Measurements from ENCODE around the gene XRN1. TPM values are rescaled to one million over a fixed set of nuclear protein-coding genes. Genes with fewer than 3 reads are reported as not detected.

Gene XRN1
- total RNA-seq, 1 donor: 57.5 TPM

- no peak for DNase-seq (ENCODE audit: insufficient read length, low spot score, missing footprints)
- Histone ChIP-seq H2AFZ (ENCODE audit: low read length) (no peak overlapping the region), H3K79me2 (ENCODE audit: insufficient read depth, low read length) (no peaks in the 10 kb centered on the region), H4K20me1 (ENCODE audit: insufficient read depth, low read length) (no peaks in the 10 kb centered on the region), H3K4me2 (ENCODE audit: insufficient read depth, low read length) (no peak overlapping the region), H3K9me3 (ENCODE audit: low read depth, low read length) (no peaks in the 10 kb centered on the region), H3K4me1 (ENCODE audit: insufficient read depth, low read length) (no peaks in the 10 kb centered on the region), H3K4me3 (ENCODE audit: insufficient read depth, low read length) (no peak overlapping the region), H3K27me3 (ENCODE audit: insufficient read depth, low read length) (no peaks in the 10 kb centered on the region), H3K27ac (ENCODE audit: low read depth, low read length) (no peak overlapping the region), H3K36me3 (ENCODE audit: insufficient read depth, low read length) (no peaks in the 10 kb centered on the region)
- TF ChIP-seq CTCF (IDR thresholded peaks at IDR 0.05; ENCODE audit: extremely low read depth, low read depth, low read length): no peak
Observed at GRCh38 chr3:142263112-142263511, 184.7 kb downstream of the XRN1 start.

- H3K36me3 ChIP-seq (ENCODE audit: insufficient read depth, low read length): no peaks in the 10 kb centered on the region
- no peaks in the 10 kb centered on the region for H3K27me3 ChIP-seq (ENCODE audit: insufficient read depth, low read length)
- H3K9me3 ChIP-seq (ENCODE audit: low read depth, low read length): no peaks in the 10 kb centered on the region
- H3K4me3 ChIP-seq (ENCODE audit: insufficient read depth, low read length): no peak overlapping the region
- no peak for DNase-seq (ENCODE audit: insufficient read length, low spot score, missing footprints)
- no peak for TF ChIP-seq CTCF (IDR thresholded peaks at IDR 0.05; ENCODE audit: extremely low read depth, low read depth, low read length)
- H3K79me2 ChIP-seq (ENCODE audit: insufficient read depth, low read length): no peaks in the 10 kb centered on the region
- H3K4me2 ChIP-seq (ENCODE audit: insufficient read depth, low read length): no peak overlapping the region
- no peaks in the 10 kb centered on the region for H3K4me1 ChIP-seq (ENCODE audit: insufficient read depth, low read length)
- peak overlapping the region; percentile 6 for H2AFZ ChIP-seq (ENCODE audit: low read length)
- H3K27ac ChIP-seq (ENCODE audit: low read depth, low read length): no peak overlapping the region
- no peaks in the 10 kb centered on the region for H4K20me1 ChIP-seq (ENCODE audit: insufficient read depth, low read length)
Observed at GRCh38 chr3:142259359-142259758, 188.5 kb downstream of the XRN1 start.

GRCh38 chr3:142256712-142257333, 191.0 kb downstream of the XRN1 start:
- Histone ChIP-seq H3K4me2 (ENCODE audit: insufficient read depth, low read length) (no peak overlapping the region), H3K79me2 (ENCODE audit: insufficient read depth, low read length) (no peaks in the 10 kb centered on the region), H2AFZ (ENCODE audit: low read length) (no peak overlapping the region), H3K4me1 (ENCODE audit: insufficient read depth, low read length) (no peaks in the 10 kb centered on the region), H3K27me3 (ENCODE audit: insufficient read depth, low read length) (no peaks in the 10 kb centered on the region), H3K36me3 (ENCODE audit: insufficient read depth, low read length) (no peaks in the 10 kb centered on the region), H3K27ac (ENCODE audit: low read depth, low read length) (no peak overlapping the region), H3K4me3 (ENCODE audit: insufficient read depth, low read length) (no peak overlapping the region), H3K9me3 (ENCODE audit: low read depth, low read length) (peaks cover 2% of the 10 kb centered on the region), H4K20me1 (ENCODE audit: insufficient read depth, low read length) (no peaks in the 10 kb centered on the region)
- no peak for DNase-seq (ENCODE audit: insufficient read length, low spot score, missing footprints)
- no peak for TF ChIP-seq CTCF (IDR thresholded peaks at IDR 0.05; ENCODE audit: extremely low read depth, low read depth, low read length)

Small RNA genes within 50 kb of the gene (small RNA-seq; reads per million reads assigned to genes)
- gene RNU1-100P (not detected), gene RNU6-1294P (not detected)

Other genes with a start within 250 kb of the XRN1 start
- gene GK5, start 222.5 kb downstream of the XRN1 start, total RNA-seq: 31.5 and 32.2 TPM in 2 replicates
- gene ATR, start 130.7 kb upstream of the XRN1 start, total RNA-seq: 22.1 and 23.6 TPM in 2 replicates
- gene PLS1, start 148.4 kb upstream of the XRN1 start, total RNA-seq: 0.88 and 1.1 TPM in 2 replicates

Data from osteoblast (primary cell).